BLaER1 treated with 17β-estradiol and CSF1 and Interleukin-3, amounts not matched to agents 10 nM and 100 nM (cell line): ENCODE measurements around the gene ANTKMT.
A peak's percentile ranks its signal among the peaks of the same experiment; 100 is the strongest.

ENCODE experiments used
- H3K27ac ChIP-seq, 11 experiments: shearing (Covaris generic); formaldehyde crosslinking; 2 replicates each; pipeline ENCODE4 v1.8.1; 2022
- H3K27me3 ChIP-seq, 11 experiments: shearing (Covaris generic); formaldehyde crosslinking; 2 replicates each; pipeline ENCODE4 v1.8.1; 2022
- H3K36me3 ChIP-seq, 11 experiments: shearing (Covaris generic); formaldehyde crosslinking; 2 replicates each; pipeline ENCODE4 v1.8.1; 2022
- H3K4me1 ChIP-seq, 10 experiments: shearing (Covaris generic); formaldehyde crosslinking; 2 replicates each; pipeline ENCODE4 v1.8.1; 2022
- H3K4me2 ChIP-seq, 11 experiments: shearing (Covaris generic); formaldehyde crosslinking; 2 replicates each; pipeline ENCODE4 v1.8.1; 2022
- H3K4me3 ChIP-seq, 10 experiments: shearing (Covaris generic); formaldehyde crosslinking; 2 replicates each; pipeline ENCODE4 v1.8.1; 2022
- H3K9ac ChIP-seq, 11 experiments: shearing (Covaris generic); formaldehyde crosslinking; 2 replicates each; pipeline ENCODE4 v1.8.1; 2022
- H3K9me3 ChIP-seq, 11 experiments: shearing (Covaris generic); formaldehyde crosslinking; replicated peaks in 1 of 11; 2 replicates each; pipeline ENCODE4 v1.8.1; 2022
- H4K20me1 ChIP-seq, 11 experiments: shearing (Covaris generic); formaldehyde crosslinking; 2 replicates each; pipeline ENCODE4 v1.8.1; 2022
- Cebpa-rat ChIP-seq, 11 experiments: shearing (Covaris generic); IDR thresholded peaks; 2 replicates each; pipeline ENCODE4 v1.8.1; 2022

ANTKMT gene

GRCh38 chr16:754656-755055 is 33.7 kb downstream of the ANTKMT start:
- H3K36me3 ChIP-seq, result no peaks in the 10 kb centered on the region
- peak overlapping the region in 10 of 11 experiments; percentile 12 to 84 (median 65); a peak in 17 of 22 replicates for H3K4me2 ChIP-seq
- H4K20me1 ChIP-seq, result no peaks in the 10 kb centered on the region
- H3K9ac ChIP-seq, result peak overlapping the region in 2 of 11 experiments; percentile 32 to 35; a peak in 3 of 22 replicates
- H3K27ac ChIP-seq, result peak overlapping the region in 3 of 11 experiments; percentile 49 to 67 (median 58); a peak in 6 of 22 replicates
- no peaks in the 10 kb centered on the region for H3K27me3 ChIP-seq
- peaks cover 0 to 5% (median 0%) of the 10 kb centered on the region in 11 experiments; a peak in 2 of 22 replicates for H3K9me3 ChIP-seq
- TF ChIP-seq Cebpa-rat (IDR thresholded peaks at IDR 0.05), result no peak
- H3K4me1 ChIP-seq, result peaks cover 25 to 64% (median 33%) of the 10 kb centered on the region in 10 experiments
- H3K4me3 ChIP-seq, result no peak overlapping the region; a peak in 1 of 20 replicates

GRCh38 chr16:756428-756827 is 35.5 kb downstream of the ANTKMT start:
- Histone ChIP-seq H3K4me1 (peaks cover 32 to 75% (median 44%) of the 10 kb centered on the region in 10 experiments), H3K36me3 (no peaks in the 10 kb centered on the region), H3K27me3 (no peaks in the 10 kb centered on the region), H3K4me3 (no peak overlapping the region), H3K27ac (no peak overlapping the region), H3K4me2 (peak overlapping the region; percentile 68 to 92 (median 82); a peak in 19 of 22 replicates), H4K20me1 (no peaks in the 10 kb centered on the region), H3K9me3 (peaks cover 0 to 5% (median 0%) of the 10 kb centered on the region in 11 experiments; a peak in 2 of 22 replicates), H3K9ac (no peak overlapping the region)
- no peak for TF ChIP-seq Cebpa-rat (IDR thresholded peaks at IDR 0.05)

GRCh38 chr16:759110-759910 is 38.4 kb downstream of the ANTKMT start:
- Histone ChIP-seq H3K9ac (no peak overlapping the region), H3K9me3 (peaks cover 0 to 5% (median 0%) of the 10 kb centered on the region in 11 experiments; a peak in 2 of 22 replicates), H3K36me3 (no peaks in the 10 kb centered on the region), H3K4me3 (no peak overlapping the region), H4K20me1 (no peaks in the 10 kb centered on the region), H3K27ac (no peak overlapping the region), H3K27me3 (no peaks in the 10 kb centered on the region), H3K4me2 (no peak overlapping the region), H3K4me1 (peaks cover 35 to 64% (median 52%) of the 10 kb centered on the region in 10 experiments)
- TF ChIP-seq Cebpa-rat (IDR thresholded peaks at IDR 0.05), result no peak

- no peak overlapping the region for H3K9ac ChIP-seq
- H3K4me2 ChIP-seq, result no peak overlapping the region
- H3K4me3 ChIP-seq, result no peak overlapping the region
- no peak for TF ChIP-seq Cebpa-rat (IDR thresholded peaks at IDR 0.05)
- no peaks in the 10 kb centered on the region for H3K27me3 ChIP-seq
- H3K36me3 ChIP-seq, result no peaks in the 10 kb centered on the region
- H3K9me3 ChIP-seq, result peaks cover 0 to 5% (median 0%) of the 10 kb centered on the region in 11 experiments; a peak in 2 of 22 replicates
- peaks cover 27 to 56% (median 46%) of the 10 kb centered on the region in 10 experiments for H3K4me1 ChIP-seq
- no peaks in the 10 kb centered on the region for H4K20me1 ChIP-seq
- H3K27ac ChIP-seq, result no peak overlapping the region
These were observed 39.1 kb downstream of the ANTKMT start for GRCh38 chr16:760065-760464.

GRCh38 chr16:760545-761343 is 39.8 kb downstream of the ANTKMT start, which contains the start of gene MSLN:
TSS of gene MSLN (plus strand) at chr16:760734. CDS start at chr16:762681, 1,947 bp downstream.
- no peaks in the 10 kb centered on the region; a peak in 1 of 22 replicates for H4K20me1 ChIP-seq
- peak within 1 kb of the TSS; percentile 1 to 58 (median 36); a peak in 17 of 22 replicates for H3K4me2 ChIP-seq
- no peak within 1 kb of the TSS; a peak in 1 of 22 replicates for H3K9ac ChIP-seq
- no peaks in the 10 kb centered on the region for H3K36me3 ChIP-seq
- peaks cover 0 to 5% (median 0%) of the 10 kb centered on the region in 11 experiments; a peak in 2 of 22 replicates for H3K9me3 ChIP-seq
- H3K27ac ChIP-seq, result no peak within 1 kb of the TSS
- no peak for TF ChIP-seq Cebpa-rat (IDR thresholded peaks at IDR 0.05)
- H3K4me3 ChIP-seq, result no peak within 1 kb of the TSS
- H3K27me3 ChIP-seq, result no peaks in the 10 kb centered on the region
- H3K4me1 ChIP-seq, result peaks cover 20 to 49% (median 40%) of the 10 kb centered on the region in 10 experiments

- Histone ChIP-seq H3K4me3 (no peak overlapping the region), H3K9me3 (no peaks in the 10 kb centered on the region), H3K27ac (no peak overlapping the region), H3K27me3 (no peaks in the 10 kb centered on the region), H3K4me1 (peaks cover 14 to 44% (median 35%) of the 10 kb centered on the region in 10 experiments), H3K4me2 (peak overlapping the region in 10 of 11 experiments; percentile 9 to 58 (median 36); a peak in 17 of 22 replicates), H3K9ac (0 out of 22 replicates have a peak overlapping the region, but pooled peaks of 1 of the 11 experiments have one; percentile 5), H4K20me1 (no peaks in the 10 kb centered on the region; a peak in 1 of 22 replicates), H3K36me3 (no peaks in the 10 kb centered on the region)
- no peak for TF ChIP-seq Cebpa-rat (IDR thresholded peaks at IDR 0.05)
These were observed 40.9 kb downstream of the ANTKMT start for GRCh38 chr16:761625-762513.

- H3K36me3 ChIP-seq, result no peaks in the 10 kb centered on the region
- H3K27ac ChIP-seq, result no peak overlapping the region
- H4K20me1 ChIP-seq, result no peaks in the 10 kb centered on the region; a peak in 1 of 22 replicates
- H3K4me3 ChIP-seq, result no peak overlapping the region
- H3K9ac ChIP-seq, result 0 out of 22 replicates have a peak overlapping the region, but pooled peaks of 2 of the 11 experiments have one; percentile 2 to 5
- no peaks in the 10 kb centered on the region for H3K9me3 ChIP-seq
- no peak for TF ChIP-seq Cebpa-rat (IDR thresholded peaks at IDR 0.05)
- peak overlapping the region in 6 of 11 experiments; percentile 28 to 58 (median 38); a peak in 8 of 22 replicates for H3K4me2 ChIP-seq
- H3K27me3 ChIP-seq, result no peaks in the 10 kb centered on the region
- H3K4me1 ChIP-seq, result peaks cover 5 to 35% (median 26%) of the 10 kb centered on the region in 10 experiments
These were observed 41.8 kb downstream of the ANTKMT start for GRCh38 chr16:762595-763268.
